ENCODE measurements around the gene NFIC.
"Not testable (repeated sequence)": the region's sequence is repeated elsewhere in the genome, so short reads cannot be mapped to it uniquely, and the experiment has no call there.

Gene NFIC

GRCh38 chr19:3497757-3498520 lies 131.6 kb downstream of the NFIC start:
- DNase-seq: no peak

- DNase-seq: no peak
Observed at GRCh38 chr19:3499738-3500428, 133.5 kb downstream of the NFIC start.

DNA sequence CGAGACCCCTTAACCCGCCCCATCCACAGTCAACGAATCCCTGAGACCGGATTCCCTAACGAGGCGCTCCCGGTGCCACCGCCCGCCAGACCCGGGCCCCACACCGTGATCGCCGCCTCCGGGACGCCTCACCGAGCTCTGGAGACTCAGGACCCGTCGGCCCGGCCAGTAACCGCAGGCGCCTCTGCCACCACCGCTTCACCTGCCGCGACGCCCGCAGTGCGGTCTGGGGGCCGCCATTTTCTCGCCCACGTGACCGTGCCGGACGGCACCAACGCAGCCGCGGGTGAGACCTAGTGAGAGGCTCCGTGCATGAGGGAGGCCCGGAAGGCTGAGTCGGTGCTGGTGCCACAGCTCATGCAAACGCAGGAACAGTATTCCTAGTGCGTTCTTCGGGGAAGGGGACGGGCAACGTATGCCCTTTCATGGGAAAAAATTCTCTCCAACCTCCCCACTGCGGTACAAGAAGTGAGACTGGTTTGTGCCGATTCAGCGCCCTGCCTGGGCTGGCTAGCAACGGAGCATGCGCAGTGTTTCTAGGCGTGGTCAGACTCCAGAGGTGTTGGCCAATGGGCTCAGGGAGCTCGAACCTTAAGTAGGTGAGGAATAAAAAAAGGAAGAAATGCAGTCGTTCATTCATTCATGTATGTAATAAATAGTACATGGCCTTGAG lies 134.2 kb downstream of the NFIC start, which contains the start of gene DOHH:
Gene DOHH, minus strand, starts transcription at position 246 of the 673 bp plus-strand sequence. CDS start 3,860 bp downstream, outside the sequence.
- peak; percentile 98 for DNase-seq

- DNase-seq: no peak
Observed at GRCh38 chr19:3501780-3502179, 135.4 kb downstream of the NFIC start.

GRCh38 chr19:3503036-3503572 lies 136.7 kb downstream of the NFIC start:
- DNase-seq: no peak

GRCh38 chr19:3504735-3505134 lies 138.4 kb downstream of the NFIC start:
- no peak for DNase-seq

DNA sequence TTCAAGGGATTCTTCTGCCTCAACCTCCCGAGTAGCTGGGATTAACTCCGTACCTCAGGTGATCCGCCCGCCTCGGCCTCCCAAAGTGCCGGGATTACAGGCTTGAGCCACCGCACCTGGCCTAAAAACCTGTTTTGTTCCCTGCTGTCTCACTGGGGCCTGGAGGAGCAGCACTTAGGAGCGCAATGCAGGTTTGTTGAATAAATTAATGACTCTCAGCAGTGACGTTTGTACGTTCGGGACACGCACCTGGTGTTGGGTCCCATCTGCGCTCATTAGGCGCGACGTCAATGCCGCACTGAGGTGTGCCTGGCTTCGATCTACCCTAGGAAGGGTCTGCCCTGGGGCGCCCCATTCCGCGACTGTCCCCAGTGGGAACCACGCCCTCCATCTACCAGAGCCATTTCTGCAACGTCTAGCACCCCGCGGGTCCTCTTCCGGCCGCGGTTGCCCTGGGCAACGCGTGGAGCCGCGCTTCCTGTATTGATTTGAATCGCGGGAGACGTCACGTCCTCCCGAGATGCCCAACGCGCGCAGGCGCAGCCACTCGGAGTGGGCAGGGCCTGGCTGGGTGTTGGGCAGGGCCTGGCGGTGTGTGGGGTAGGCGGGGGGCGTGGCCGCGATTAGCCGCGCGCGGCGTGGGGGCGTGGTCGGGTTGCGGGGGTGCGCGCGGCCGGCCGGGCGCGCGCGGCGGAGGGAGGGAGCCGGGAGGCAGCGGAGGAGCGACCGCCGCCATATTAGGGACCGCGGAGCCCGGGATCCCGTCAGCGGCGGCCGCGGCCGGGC lies 139.4 kb downstream of the NFIC start, which contains the start of gene FZR1:
Gene FZR1, plus strand, starts transcription at position 714 of the 786 bp plus-strand sequence. CDS start 16,679 bp downstream, outside the sequence.
- peak; percentile 100 for DNase-seq

DNA sequence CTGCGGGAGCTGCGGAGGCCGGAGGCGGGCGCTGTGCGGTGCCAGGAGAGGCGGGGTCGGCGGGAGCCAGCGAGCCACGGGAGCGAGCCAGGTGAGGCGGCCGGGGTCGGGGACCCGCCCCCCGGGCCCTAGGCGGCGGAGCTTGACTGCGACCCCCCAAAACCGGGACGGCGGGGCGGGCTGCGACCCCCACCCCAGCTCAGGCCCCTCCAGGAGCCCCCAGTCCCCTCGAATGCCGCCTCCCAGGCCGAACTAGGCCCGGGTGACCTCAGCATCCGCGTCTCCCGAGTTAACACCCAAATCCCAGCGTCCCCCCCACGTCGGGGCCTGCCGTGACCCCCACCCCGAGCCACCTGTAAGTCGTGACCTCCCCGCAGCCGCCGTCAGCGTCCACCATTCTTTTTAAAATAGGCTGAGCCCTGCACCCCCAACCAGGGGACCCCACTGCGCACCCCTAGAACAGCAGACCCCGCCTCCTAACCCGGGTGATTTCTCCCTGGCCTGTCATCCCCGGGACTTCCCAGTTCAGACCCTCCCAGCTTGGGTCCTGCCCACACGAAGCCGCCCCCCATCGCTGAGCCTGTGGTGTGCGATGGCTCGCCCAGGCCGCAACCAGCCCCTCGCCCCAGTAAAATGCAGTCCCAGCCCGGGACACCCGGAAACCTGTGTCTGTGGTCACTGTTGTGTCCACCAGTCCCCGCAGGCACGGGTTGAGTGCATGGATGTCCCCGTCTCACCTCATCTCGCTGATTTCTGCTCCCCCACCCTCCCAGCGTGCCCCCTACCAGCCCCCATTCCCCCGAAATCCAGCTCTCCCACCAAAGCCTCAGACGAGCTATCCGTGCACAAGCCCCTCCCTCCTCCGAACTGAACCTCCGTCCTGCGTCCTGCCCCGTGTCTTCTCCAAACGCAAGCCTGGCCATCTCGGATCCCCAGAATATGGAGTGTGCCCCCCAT lies 140.3 kb downstream of the NFIC start:
- peak; percentile 34 for DNase-seq

DNA sequence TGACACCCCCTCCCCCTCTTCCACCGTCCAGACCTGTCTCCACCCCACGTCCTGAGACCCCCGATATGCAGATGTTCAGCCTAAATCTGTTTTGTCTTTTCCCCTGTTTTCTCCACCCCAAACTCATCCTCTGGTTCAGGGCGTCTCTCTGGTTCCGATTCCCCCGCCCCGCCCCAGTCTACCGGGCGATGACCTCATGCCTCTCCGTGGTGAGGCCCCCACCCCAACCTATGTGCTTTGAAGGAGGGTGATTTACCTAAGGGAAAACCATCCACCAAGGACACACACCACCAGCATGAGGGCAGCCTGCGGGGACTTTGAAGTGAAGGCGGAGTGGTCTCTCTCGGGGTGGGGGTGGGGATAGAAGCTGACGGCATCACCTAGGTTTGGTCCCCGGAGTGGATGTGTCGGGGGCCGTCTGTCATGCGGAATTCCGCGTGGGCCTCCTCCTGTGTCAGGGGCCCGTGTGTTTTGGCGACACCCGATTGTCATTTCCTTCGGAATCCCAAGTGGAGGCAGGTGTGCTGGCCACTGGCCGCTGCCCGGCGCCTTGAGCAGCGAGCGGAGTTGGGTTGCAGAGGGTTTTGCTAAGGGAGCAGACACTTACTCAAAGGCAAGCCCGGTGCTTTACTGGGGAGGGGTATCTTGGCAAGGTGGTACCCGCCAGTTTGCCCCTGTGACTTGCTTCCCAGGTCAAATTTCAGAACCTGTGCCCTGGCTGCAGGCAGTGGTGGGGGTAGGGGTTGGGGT lies 141.2 kb downstream of the NFIC start:
- DNase-seq: peak; percentile 26

DNA sequence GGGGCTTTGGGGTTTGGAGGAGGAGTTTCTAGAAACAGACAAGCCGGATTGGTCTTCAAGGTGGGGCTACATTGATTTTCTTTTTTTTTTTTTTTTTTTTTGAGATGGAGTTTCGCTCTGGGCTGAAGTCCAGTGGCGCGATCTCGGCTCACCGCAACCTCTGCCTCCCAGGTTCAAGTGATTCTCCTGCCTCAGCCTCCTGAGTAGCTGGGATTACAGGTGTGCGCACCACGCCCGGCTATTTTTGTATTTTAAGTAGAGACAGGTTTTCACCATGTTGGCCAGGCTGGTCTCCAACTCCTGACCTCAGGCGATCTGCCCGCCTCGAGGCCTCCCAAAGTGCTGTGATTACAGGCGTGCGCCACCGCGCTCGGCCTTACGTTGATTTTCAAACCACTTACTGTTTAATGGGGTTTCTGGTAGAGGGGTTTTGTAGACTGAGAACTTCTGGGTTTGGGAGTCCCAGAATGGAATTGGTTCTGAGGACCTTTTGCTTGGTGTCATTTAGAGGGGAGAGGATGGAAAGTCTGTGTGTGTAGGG lies 141.8 kb downstream of the NFIC start:
- not testable (repeated sequence) for DNase-seq

DNA sequence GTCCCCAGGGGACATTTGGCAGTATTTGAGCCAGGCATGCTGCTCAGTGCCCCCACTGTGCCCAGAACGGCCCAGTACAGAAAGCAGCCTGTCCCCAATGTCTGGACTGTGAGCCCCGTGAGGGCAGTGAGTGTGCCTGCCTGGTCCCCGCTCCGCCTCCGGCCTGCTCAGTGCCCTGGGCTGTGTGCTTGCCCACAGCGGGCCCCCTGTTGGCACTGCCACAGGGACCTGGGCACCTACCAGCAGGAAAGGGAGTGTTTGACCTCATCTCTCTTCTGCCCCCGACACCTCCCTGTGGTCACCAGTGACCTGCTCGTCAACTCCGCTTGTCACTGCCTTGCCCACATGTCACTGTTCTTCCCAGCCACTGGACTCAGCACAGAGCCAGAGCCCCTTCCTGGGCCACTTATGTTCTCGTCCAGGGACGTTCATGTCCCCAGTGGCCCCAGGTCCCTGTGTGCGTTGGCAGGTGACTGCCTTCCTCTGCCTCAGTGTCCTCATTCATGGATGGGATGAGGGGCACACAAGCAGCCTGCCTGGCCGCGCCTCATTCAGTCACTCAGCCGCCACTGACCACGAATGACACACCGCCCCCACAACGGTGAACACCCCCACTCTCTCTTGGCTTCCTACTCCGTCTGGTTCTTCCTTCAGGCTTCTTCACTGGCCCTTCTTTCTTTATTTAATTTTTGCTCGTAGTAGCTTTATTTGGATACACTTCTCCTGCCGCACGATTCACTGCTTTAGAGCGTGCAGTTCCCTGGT lies 142.6 kb downstream of the NFIC start:
- no peak for DNase-seq

DNA sequence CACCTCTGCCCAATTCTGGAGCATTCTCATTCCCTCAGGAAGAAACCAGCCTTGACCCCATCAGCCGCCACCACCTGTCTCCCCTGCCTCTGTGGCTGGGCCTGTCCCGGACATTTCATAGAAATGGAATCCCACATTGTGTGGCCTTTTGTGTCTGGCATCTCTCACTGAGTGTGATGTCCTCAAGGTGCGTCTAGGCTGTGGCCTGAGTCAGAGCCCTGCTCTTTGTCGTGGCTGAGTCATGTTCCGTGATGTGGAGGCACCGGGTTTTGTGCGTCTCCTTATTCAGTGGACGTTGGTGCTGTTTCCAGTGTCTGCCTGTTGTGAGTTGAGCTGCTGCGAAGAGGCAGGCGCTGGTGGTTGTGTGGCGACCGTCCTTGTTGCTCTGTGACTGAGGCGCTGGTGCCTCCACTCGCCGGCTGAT lies 143.2 kb downstream of the NFIC start:
- DNase-seq: peak; percentile 18

DNA sequence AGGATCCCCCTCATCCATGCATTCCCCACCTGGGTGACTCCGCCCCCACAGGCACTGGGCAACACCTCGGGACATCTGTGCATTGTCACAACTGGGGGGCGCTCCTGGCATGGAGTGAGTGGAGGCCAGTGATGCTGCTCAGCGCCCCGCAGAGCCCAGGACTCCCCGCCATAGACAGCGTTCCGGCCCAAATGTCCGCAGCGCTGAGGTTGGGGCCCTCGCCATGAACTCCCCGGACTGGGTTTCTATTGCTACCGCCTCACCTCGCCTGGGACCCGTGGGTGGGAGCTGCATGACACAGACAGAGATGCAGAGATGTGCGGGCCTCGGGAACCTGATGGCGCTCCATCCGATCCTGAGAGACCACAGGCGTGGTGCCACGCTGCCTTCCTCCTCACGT lies 144.3 kb downstream of the NFIC start:
- DNase-seq: no peak

- DNase-seq: no peak
Observed at GRCh38 chr19:3511506-3512251, 145.3 kb downstream of the NFIC start.

DNA sequence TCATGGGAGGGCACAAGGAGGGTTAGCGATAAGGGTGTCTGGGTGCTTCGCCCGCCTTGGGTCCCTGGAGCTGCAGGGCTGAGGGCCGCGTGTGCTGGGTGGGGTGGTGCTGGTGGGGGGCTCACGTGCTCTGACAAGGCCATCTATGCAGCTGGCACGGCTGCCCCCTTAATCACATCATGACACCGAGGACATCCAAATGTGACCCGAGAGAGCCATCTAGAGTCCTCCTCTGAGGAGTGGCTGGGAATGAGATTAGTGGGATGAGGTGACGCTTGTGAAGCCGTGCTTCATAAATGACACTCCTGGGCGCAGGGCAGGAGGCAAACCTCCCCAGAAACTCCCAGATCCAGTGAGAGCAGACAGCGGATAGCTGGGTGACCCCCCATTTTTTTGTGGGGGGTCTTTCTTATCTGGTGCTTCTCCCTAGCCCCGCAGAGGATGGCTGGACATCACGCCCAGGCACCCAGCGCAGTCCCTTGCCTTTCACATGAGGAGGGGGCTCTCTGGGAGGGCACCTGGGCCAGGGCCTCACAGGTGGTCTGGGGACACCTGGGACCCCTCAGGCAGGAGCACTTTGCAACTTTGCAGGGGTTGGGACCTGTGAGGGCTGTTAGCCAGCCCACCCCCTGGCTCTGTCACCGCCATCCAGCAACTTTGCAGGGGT lies 146.3 kb downstream of the NFIC start:
- DNase-seq: no peak

DNA sequence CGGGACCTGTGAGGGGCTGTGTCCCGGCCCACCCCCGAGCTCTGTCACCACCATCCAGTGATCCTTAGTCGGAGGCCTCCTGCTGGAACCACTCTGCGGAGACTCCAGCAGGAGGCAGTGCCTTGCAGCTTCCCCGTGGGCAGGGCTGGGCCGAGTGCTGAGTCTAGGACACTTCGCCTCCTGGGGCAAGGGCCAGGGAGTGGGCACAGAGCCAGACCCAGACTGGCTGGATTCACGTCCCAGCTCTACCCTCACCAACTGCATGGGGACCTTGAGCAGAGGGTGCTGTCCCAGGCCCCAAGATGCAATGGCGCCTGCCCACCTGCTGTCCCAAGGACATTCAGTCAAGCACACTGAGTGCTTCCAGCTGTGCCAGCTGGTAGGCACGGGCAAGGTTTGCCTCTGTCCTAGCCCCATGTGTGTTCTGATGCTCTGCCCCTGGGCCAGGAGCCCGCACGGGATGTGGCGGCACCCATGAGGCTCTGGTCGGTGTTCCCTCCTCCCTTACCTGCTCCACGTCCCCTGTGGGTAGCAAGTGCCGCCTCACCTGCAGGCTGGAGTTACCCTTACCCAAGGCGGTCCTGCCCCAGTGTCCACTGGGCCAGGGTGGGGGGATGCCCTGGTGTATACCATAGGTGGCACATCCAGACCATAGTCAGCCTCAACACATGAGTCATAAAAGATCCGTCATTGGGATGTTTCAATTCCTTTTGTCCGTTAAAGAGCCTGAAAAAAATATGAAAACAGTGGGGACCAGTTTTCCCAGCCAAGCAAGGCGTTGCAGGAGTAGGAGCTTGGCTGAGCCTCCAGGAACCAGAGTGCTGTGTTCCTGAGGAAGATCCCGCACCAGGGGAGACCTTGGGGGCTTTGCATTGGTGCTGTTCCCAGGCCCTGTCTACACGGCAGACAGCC lies 147.1 kb downstream of the NFIC start:
- DNase-seq: no peak

DNA sequence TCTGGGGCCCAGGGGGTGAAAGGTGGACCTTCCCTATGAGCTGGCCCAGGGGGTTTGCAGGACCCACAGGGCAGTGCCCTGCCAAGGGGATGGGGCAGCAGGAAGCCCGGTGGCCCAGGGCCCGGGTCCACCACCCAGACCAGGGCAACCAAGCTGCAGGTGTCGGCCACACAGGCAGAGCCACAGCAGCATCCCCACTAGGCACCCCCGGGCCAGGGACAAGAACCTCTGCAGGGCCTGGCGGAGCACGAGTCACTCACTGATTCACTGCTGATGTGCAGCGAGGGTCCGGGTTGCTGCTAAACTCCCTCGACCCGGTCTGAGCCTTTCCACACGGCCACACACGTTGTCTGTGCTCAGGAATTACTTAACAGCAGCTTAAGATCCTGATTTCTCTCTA lies 148.5 kb downstream of the NFIC start:
- DNase-seq: no peak
